HG03280 (cell line): ENCODE results near the gene ALDH3A1.

ENCODE experiments used
- ATAC-seq: cut with Tn5 transposase; IDR thresholded peaks from one replicate; pipeline ENCODE4 v1.9.1; 2021; ENCODE audit warnings: mild to moderate bottlenecking, moderate library complexity; ENCODE audit not compliant: unreplicated experiment

ALDH3A1 gene

GRCh38 chr17:19705771-19706770 is 42.0 kb downstream of the ALDH3A1 start:
- ATAC-seq, result no peak

- no peak for ATAC-seq
These were observed 42.9 kb downstream of the ALDH3A1 start for GRCh38 chr17:19705201-19705600.

- no peak for ATAC-seq
These were observed 44.1 kb downstream of the ALDH3A1 start for GRCh38 chr17:19703828-19704613.

- no peak for ATAC-seq
These were observed 44.8 kb downstream of the ALDH3A1 start for GRCh38 chr17:19703106-19703827.

GRCh38 chr17:19702217-19702641 is 45.9 kb downstream of the ALDH3A1 start:
- ATAC-seq, result no peak
